GM21529 (cell line): ENCODE data around the gene PDE6H.

Experiments used
- ATAC-seq: cut with Tn5 transposase; IDR thresholded peaks from one replicate; pipeline ENCODE4 v1.9.1; 2021; ENCODE audit not compliant: unreplicated experiment

PDE6H gene

GRCh38 chr12:14999695-15000365 lies 27.0 kb downstream of the PDE6H start:
- ATAC-seq: no peak

- ATAC-seq: no peak
Observed at GRCh38 chr12:15000575-15000974, 27.7 kb downstream of the PDE6H start.

DNA sequence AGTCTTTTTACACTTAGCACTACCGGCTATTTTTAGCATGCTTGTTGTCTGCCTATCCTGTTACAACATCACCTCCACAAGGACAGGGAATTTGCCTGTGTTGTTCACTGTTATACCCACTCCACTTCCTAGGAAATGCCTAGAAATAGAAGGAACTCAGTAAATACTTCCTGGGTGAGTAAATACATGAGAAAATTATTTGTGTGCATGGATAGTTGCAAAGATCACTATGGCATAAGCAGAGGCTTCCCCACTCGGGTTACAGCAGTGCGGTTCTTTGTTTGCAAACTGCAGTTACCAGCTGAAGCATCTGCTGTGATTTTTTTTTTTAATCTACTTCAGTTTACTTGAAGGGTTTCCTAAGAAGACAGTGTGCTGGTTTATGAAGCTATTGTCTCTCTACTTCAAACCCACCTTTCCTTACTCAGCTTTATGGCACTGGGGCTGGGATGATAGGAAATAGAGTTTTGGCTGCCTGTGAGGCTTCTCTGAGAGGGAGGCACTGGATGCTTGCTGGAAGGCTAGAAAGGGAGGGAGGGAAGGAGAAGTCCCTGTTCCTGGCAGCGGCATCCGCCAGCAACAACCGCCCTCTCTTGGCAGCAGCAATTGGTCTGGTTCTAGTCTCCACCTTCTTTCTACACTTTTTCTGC lies 29.0 kb downstream of the PDE6H start:
- ATAC-seq: no peak

- ATAC-seq: no peak
Observed at GRCh38 chr12:15004421-15004820, 31.6 kb downstream of the PDE6H start.

- ATAC-seq: no peak
Observed at GRCh38 chr12:15005064-15005463, 32.2 kb downstream of the PDE6H start.

DNA sequence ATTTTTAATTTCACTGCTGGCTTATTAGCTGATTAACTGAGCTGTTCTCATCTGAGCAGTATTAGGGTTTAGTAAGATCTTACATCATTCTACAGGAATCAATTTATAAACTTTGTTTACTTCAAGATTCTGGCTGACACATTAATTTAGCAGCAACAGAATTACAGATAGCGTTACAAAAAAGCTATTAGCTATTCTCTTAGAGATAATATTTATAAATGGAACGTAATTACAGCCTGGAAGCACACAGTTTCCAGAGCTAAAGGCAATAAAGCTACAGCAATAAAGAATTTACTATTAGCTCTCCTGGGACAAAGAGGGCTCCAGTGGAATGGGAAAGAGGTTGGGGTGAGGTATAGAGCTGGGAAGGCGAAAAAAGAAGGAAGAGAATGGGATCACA lies 34.7 kb downstream of the PDE6H start:
- no peak for ATAC-seq

DNA sequence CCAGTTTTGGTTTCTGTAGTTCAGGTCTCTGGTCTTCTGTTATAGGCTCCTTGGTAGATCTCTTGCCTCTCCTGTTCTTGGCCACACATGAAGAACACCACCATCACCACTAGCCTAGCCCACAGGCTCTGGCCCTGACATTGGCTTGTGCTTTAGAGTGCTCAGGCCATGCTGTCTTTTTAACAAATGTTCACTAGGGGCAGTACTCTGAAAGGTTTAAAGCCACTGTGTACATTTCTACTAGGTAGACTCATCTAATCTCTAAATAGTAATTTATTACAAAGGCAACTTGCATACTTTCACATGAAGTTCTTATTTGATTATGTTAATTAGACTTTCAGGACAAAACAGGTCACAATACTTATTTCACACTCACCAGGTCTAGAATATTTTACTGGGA lies 38.3 kb downstream of the PDE6H start:
- no peak for ATAC-seq

GRCh38 chr12:15013634-15014179 lies 40.9 kb downstream of the PDE6H start:
- ATAC-seq: no peak

- no peak for ATAC-seq
Observed at GRCh38 chr12:15014708-15015107, 41.9 kb downstream of the PDE6H start.

GRCh38 chr12:15015121-15015520 lies 42.3 kb downstream of the PDE6H start:
- no peak for ATAC-seq

DNA sequence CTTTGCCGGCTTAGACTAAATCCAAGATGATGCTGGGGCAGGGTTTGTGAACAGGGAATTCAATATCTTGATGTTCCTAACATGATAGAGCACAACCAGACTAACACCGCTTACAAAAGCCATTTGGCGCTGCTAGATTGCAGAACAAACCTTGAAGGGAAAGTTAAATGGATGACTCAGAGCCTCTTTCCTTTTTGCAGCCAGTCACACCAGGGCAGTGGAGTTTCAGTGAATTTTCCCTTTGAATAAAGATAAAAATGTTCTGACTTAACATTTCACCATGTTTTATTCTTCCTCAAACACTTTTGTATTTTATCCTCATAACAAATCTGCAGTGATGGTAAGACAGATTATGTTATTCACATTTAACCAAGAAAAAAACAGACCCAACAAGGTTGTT lies 47.3 kb downstream of the PDE6H start:
- ATAC-seq: no peak
